PFSK-1 (cell line): ENCODE data around the gene BCAS3.

Experiments
- FOXP2 ChIP-seq: optimal IDR thresholded peaks from 2 replicates; pipeline ENCODE3; 2011; ENCODE audit warnings: borderline replicate concordance, control low read depth, inconsistent platforms; ENCODE audit not compliant: insufficient read depth; ENCODE audit errors: extremely low read length, extremely low read depth
- POLR2AphosphoS5 ChIP-seq: IDR thresholded peaks from 2 replicates; pipeline ENCODE4 v1.6.1; 2012; ENCODE audit warnings: low read depth, mild to moderate bottlenecking, control low read depth, low read length, moderate library complexity
- REST ChIP-seq, 2 experiments: IDR thresholded peaks; 2 replicates each; pipeline versions ENCODE4 v1.6.1 to v1.8.0; 2011 to 2012; ENCODE audit warnings: low read depth in 2 of 2, low read length in 2 of 2, control low read depth in 1 of 2, inconsistent platforms in 1 of 2, mild to moderate bottlenecking in 1 of 2, moderate library complexity in 1 of 2; ENCODE audit not compliant: insufficient read depth in 1 of 2
- SIN3A ChIP-seq: IDR thresholded peaks from 2 replicates; pipeline ENCODE4 v1.6.1; 2012; ENCODE audit warnings: mild to moderate bottlenecking, low read length, moderate library complexity, borderline replicate concordance; ENCODE audit not compliant: insufficient read depth
- TAF1 ChIP-seq: IDR thresholded peaks from 2 replicates; pipeline ENCODE4 v1.6.1; 2012; ENCODE audit warnings: low read length, control low read depth, borderline replicate concordance; ENCODE audit not compliant: insufficient read depth

- TF ChIP-seq SIN3A (no peak), POLR2AphosphoS5 (no peak), TAF1 (no peak), REST (IDR thresholded peaks at IDR 0.05; ENCODE audit: insufficient read depth in 1 of 2, low read depth in 2 of 2, low read length in 2 of 2) (no peak), FOXP2 (no peak)
These were observed 486.9 kb downstream of the BCAS3 start for GRCh38 chr17:61164517-61164916.
